GM10248 (cell line): ENCODE data around the gene ROCK1.
"Not testable (repeated sequence)": the region's sequence is repeated elsewhere in the genome, so short reads cannot be mapped to it uniquely, and the experiment has no call there.

ENCODE experiments used
- CTCF ChIA-PET: fragments of 300-600 bp; sonication (Branson Sonifier 250); formaldehyde crosslinking; extraction: SDS; loops from one replicate; lab custom pipeline; 2021; ENCODE audit warnings: antibody characterized with exemption; lab: Yijun Ruan, JAX
- POLR2A ChIA-PET: fragments of 350-650 bp; sonication (Branson Sonifier 250); formaldehyde crosslinking; extraction: SDS; loops from one replicate; lab custom pipeline; 2020; ENCODE audit warnings: antibody characterized with exemption; lab: Yijun Ruan, JAX
- DNase-seq: peaks from one replicate; pipeline ENCODE4 v3.0.0; 2012; ENCODE audit errors: extremely low spot score
- TF ChIP-seq, protein P1 (sequence below): IDR thresholded peaks from 2 replicates; pipeline ENCODE4 v1.5.1; 2012; ENCODE audit warnings: mild to moderate bottlenecking, low read depth; ENCODE audit errors: extremely low read depth, missing control alignments, control extremely low read depth

Gene ROCK1

DNA sequence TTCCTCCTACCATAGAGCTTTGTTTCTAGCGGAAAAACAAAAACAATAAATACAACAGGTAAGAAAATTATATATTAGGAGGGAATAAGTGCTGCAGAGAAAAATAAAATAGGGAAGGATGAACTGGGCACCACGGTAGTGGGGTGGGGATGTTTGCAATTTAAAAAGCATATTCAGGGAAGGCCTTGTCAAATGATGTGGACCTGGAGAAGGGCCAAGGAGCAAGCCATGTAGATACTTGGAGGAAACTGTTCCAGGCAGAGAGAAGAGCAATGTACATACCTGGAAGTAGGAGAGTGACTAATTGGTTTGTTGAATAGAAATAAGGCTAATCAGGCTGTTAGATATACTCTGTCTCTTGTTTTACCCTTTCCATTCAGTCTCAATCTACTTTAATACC, 136.5 kb downstream of the ROCK1 start:
- CTCF ChIA-PET = interaction anchor here (1.9 to 3.1 kb wide), 2 partner anchors 8 to 14 kb away, joined by 8 to 14 read pairs; no protein-coding TSS in a partner anchor
- POLR2A ChIA-PET = no interaction called here
- DNase-seq = no peak
- TF ChIP-seq, protein P1, sequence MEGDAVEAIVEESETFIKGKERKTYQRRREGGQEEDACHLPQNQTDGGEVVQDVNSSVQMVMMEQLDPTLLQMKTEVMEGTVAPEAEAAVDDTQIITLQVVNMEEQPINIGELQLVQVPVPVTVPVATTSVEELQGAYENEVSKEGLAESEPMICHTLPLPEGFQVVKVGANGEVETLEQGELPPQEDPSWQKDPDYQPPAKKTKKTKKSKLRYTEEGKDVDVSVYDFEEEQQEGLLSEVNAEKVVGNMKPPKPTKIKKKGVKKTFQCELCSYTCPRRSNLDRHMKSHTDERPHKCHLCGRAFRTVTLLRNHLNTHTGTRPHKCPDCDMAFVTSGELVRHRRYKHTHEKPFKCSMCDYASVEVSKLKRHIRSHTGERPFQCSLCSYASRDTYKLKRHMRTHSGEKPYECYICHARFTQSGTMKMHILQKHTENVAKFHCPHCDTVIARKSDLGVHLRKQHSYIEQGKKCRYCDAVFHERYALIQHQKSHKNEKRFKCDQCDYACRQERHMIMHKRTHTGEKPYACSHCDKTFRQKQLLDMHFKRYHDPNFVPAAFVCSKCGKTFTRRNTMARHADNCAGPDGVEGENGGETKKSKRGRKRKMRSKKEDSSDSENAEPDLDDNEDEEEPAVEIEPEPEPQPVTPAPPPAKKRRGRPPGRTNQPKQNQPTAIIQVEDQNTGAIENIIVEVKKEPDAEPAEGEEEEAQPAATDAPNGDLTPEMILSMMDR = no peak

DNA sequence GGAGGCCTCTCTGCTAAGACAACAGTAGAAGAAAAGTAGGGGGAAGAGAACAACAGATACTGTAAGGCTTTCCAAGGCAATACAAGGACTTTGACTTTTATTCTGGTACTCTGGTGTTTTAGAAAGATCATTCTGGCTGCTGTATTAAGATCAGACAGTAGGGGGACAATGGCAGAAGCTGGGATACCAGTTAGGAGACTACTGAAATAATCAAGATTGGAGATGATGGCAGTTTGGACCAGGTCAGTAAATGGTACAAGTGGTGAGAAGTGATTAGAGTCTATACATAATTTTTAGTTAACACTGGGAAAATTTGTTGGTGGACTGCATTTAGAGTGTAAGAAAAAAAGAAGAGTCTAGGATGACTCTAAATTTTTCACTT, 139.7 kb downstream of the ROCK1 start:
- TF ChIP-seq, protein P1 = peak; percentile 30
- ChIA-PET POLR2A (no interaction called here), CTCF (interaction anchor here (0.9 to 1.3 kb wide), 2 partner anchors 12 to 145 kb away, joined by 3 read pairs; no protein-coding TSS in a partner anchor)
- peak; percentile 17 for DNase-seq

DNA sequence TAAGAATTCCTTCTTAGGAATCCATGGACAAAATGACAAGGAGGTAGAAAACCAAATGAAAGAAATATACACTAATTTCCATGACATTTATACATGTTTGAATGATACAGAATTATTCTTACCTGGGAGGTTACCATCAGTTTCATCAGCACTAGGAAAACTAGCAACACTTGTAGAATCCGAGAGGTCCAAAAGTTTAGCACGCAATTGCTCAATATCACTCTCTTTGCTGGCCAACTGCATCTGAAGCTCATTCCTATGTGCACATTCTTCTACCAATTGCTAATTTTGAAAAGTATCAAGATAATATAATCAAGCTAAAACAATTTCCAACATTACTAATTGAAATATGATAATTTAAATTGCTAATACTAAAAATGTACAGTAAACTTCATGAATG, 144.8 kb downstream of the ROCK1 start:
- TF ChIP-seq, protein P1 = no peak
- ChIA-PET POLR2A (no interaction called here), CTCF (interaction anchor here (1.1 to 3.6 kb wide), 5 partner anchors 9 to 213 kb away, joined by 3 to 14 read pairs (median 4); no protein-coding TSS in a partner anchor)
- no peak for DNase-seq

DNA sequence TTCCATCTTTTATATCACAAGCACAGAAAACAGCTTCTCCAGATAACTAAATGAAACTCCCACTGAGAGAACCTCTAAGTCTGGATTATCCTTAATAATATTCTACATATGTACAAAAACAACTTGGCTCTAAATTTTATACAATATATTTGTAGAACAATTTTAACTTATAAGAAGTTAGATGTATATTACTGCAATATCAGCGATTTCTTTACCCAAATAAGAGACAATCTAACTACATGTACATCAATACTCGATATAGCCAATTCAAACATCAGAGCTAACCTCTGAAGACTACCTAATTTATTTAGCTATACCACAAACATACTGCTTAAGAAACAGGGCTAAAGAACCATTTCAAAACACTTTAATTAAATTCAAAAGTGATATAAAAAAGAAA, 148.6 kb downstream of the ROCK1 start:
- POLR2A ChIA-PET = no interaction called here
- no peak for DNase-seq
- TF ChIP-seq, protein P1 = no peak
- CTCF ChIA-PET = interaction anchor here (1.0 kb wide), 1 partner anchor 10 kb away, joined by 3 read pairs; no protein-coding TSS in a partner anchor

DNA sequence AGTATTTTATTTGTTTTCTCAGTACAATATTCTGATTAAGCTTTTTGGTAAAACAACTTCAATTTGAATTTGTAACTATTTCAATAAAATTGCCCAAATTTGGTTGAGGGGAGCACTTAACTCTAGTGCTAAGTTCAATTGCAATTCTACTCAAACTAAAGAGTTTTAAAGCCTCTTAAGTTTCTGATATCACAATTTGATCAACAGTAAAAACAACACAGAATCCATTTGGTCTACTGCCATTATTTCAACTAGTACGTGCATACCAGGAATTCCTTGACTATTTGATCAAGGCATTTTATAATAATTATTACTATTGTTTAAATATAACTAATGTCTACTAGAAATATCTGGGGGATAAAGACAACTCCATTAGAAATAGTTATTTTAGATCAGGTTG, 150.9 kb downstream of the ROCK1 start:
- POLR2A ChIA-PET = no interaction called here
- CTCF ChIA-PET = interaction anchor here (0.9 to 2.1 kb wide), 3 partner anchors 10 to 13 kb away, joined by 3 to 4 read pairs (median 3); no protein-coding TSS in a partner anchor
- DNase-seq = no peak
- TF ChIP-seq, protein P1 = no peak

DNA sequence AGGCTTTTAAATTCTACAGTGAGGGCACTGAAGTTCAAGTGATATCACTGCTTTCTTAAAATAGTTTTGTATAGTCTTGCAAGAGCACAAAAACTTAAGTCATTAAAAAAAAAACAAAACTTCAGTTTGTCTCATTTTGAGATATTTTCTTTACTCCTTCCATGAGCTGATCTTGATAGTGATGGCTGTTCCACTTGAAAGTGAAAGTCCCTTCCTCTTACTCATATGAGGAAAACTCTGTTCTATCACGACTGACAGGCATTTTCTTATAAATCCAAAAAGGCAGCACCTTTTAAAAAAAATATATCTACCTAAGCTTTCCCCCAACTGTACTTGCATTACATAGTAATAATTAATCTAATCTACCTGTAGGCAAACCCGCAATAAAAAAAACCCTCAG, 160.8 kb downstream of the ROCK1 start:
- CTCF ChIA-PET, DNase-seq, POLR2A ChIA-PET: not testable (repeated sequence)
